ENCODE measurements around the gene SMYD3. TPM values are rescaled to one million over a fixed set of nuclear protein-coding genes. Genes with fewer than 3 reads are reported as not detected.
A peak's percentile ranks its signal among the peaks of the same experiment; 100 is the strongest.

The SMYD3 gene
- total and polyA plus RNA-seq, 8 donors, result 20.4 to 35.1 (median 24.3) TPM

DNA sequence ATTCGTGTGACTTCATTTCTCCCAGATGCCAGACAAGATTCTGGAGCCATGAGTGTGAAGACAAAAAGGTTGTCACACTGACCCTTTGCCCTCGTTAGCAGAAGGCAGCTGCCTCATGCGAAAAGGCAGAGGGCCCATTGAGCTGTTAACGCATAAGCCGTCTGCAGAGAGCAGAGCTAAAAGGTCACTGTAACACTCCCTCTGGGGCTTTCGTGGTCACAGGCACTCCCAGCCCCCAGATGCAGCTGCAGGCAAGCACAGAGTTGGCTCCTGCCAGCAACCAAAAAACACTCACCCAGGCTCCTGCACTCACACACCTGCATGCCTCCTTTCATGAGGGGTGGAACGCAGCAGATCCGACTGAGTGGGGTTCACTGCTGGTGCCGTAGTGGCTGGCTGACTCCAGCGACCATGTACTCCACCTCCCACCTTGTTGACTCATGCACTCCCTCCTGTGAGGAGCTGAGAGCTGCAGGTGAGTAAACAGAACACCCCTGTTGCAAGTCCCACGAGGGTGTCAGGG is 287.5 kb downstream of the SMYD3 start:
- intact Hi-C loops (cut with DNase I), result no loop called here
- H3K27ac ChIP-seq, result no peak overlapping the region
- no peak overlapping the region for H3K4me3 ChIP-seq
- TF ChIP-seq, protein P1, sequence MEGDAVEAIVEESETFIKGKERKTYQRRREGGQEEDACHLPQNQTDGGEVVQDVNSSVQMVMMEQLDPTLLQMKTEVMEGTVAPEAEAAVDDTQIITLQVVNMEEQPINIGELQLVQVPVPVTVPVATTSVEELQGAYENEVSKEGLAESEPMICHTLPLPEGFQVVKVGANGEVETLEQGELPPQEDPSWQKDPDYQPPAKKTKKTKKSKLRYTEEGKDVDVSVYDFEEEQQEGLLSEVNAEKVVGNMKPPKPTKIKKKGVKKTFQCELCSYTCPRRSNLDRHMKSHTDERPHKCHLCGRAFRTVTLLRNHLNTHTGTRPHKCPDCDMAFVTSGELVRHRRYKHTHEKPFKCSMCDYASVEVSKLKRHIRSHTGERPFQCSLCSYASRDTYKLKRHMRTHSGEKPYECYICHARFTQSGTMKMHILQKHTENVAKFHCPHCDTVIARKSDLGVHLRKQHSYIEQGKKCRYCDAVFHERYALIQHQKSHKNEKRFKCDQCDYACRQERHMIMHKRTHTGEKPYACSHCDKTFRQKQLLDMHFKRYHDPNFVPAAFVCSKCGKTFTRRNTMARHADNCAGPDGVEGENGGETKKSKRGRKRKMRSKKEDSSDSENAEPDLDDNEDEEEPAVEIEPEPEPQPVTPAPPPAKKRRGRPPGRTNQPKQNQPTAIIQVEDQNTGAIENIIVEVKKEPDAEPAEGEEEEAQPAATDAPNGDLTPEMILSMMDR (IDR thresholded peaks at IDR 0.05), result no peak
- H3K36me3 ChIP-seq, result no peaks in the 10 kb centered on the region
- ATAC-seq (no peak), DNase-seq (no peak)
- H3K27me3 ChIP-seq, result no peaks in the 10 kb centered on the region
- peaks cover 0 to 10% of the 10 kb centered on the region in 2 donors for H3K4me1 ChIP-seq
- peaks cover 0 to 4% of the 10 kb centered on the region in 2 donors for H3K9me3 ChIP-seq

DNA sequence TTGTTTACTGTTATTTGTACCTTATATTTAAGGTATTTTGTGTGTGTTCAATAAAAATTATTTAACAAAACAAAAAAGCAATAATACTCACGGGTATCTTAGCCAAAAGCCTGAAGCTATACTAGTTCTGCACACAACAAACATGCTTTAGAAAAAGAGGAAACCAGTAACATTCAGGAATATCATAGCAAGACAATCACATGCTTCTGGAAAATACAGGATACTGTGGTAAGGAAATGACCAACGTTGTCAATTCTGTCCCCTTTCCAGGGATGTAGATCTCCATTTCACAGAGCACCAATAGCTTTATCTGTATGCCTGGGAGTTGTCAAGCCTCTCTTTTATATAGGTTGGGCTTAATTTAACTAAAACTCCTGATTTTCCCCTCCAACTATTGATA is 288.4 kb downstream of the SMYD3 start:
- TF ChIP-seq, protein P1 (IDR thresholded peaks at IDR 0.05), result no peak
- ATAC-seq, result no peak

DNA sequence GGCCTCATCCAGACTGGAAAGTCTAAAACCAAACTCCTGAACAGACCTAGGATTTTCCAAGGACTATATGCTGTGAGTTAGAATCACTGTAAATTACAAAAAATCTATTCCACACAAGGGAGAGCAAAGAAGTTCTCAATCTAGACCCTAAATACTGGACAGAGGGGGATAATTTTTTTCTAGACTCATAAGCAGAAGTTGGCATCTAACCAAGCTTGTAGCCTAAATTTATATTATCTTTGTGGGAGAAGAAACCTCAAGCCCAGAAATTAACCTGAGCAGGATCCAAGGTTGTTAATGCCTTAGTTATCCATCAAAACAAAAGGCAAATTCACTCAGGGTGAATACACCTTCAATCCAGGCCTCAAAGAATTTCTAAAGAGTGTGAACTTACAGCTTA is 290.2 kb downstream of the SMYD3 start:
- intact Hi-C loops (cut with DNase I), result no loop called here
- TF ChIP-seq, protein P1 (IDR thresholded peaks at IDR 0.05), result no peak
- Histone ChIP-seq H3K27me3 (no peaks in the 10 kb centered on the region), H3K9me3 (peaks cover 0 to 4% of the 10 kb centered on the region in 2 donors), H3K36me3 (no peaks in the 10 kb centered on the region), H3K4me3 (no peak overlapping the region), H3K4me1 (peaks cover 0 to 14% of the 10 kb centered on the region in 2 donors), H3K27ac (no peak overlapping the region)
- no peak for DNase-seq
- no peak for ATAC-seq

More for the DNA sequence above, 288.4 kb downstream of the SMYD3 start:
- Histone ChIP-seq H3K36me3 (no peaks in the 10 kb centered on the region), H3K27me3 (no peaks in the 10 kb centered on the region), H3K4me1 (peaks cover 0 to 14% of the 10 kb centered on the region in 2 donors), H3K4me3 (no peak overlapping the region), H3K9me3 (peaks cover 0 to 4% of the 10 kb centered on the region in 2 donors), H3K27ac (no peak overlapping the region)
- intact Hi-C loops (cut with DNase I), result no loop called here
- DNase-seq, result no peak

DNA sequence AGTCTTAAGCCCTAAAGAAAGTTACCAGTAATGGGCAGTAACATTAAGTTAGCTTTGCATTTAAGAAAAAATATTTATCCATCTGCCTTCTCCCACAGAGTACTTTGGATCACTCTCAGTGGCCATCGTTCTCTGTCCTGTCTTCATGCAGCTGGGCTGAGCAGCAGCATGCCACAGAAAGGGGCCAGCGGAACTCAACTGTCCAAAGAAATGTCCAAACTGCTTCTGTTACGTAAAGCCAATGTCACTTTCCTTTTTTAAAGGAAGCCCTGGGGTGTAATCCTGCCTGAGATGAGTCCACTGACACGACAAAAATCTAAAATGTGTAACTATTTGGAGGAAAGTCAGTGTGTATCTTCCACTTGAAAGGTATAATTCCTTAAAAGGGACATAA is 291.6 kb downstream of the SMYD3 start:
- Histone ChIP-seq H3K27ac (peak overlapping the region in 1 of 2 donors; percentile 46), H3K9me3 (no peaks in the 10 kb centered on the region), H3K4me1 (peaks cover 0 to 14% of the 10 kb centered on the region in 2 donors), H3K36me3 (no peaks in the 10 kb centered on the region), H3K27me3 (no peaks in the 10 kb centered on the region), H3K4me3 (no peak overlapping the region)
- peak; percentile 20 for ATAC-seq
- no peak for DNase-seq
- intact Hi-C loops (cut with DNase I), result no loop called here
- TF ChIP-seq, protein P1 (IDR thresholded peaks at IDR 0.05), result no peak

DNA sequence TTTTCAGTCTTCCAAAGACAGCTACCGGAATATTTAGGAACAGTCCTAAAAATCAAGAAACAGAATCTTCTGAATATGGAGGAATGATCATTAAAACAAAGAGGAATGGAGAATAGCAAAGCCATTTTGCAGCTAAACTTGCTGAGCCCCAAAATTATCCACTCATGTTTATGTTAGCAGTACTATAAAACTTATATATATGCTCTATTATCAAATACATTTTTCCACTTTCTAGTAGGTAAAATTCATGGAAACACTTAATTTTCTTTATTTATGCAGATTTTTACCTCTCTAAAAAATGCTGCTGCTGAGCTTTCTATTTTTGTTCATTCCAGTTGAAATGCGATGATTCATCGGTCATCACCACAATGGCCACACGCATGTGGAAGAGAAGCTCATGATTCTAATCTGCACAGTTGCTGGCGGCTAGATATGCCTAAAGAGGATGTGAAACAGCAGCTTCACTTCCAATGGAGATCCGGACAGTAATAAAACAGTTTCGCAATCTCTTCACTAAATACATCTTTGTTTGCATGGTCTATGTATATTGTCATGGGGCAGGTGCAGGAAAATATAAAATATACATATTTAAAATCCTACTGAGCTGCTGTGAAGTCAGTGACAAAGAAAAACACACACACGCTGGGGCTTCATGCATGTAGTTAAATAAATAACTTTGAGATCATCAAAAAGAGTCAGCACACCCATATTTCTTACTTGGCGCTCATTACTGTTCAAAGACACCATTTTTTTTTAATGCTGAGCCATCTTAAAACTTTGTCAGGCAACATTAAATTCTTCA is 292.2 kb downstream of the SMYD3 start:
- H3K27me3 ChIP-seq, result no peaks in the 10 kb centered on the region
- no peak overlapping the region for H3K4me3 ChIP-seq
- TF ChIP-seq, protein P1 (IDR thresholded peaks at IDR 0.05), result no peak
- H3K36me3 ChIP-seq, result no peaks in the 10 kb centered on the region
- intact Hi-C loops (cut with DNase I), result no loop called here
- H3K9me3 ChIP-seq, result no peaks in the 10 kb centered on the region
- DNase-seq (peak in 1 of 4 donors; percentile 73), ATAC-seq (peak; percentile 92)
- H3K27ac ChIP-seq, result peak overlapping the region; percentile 40 to 46
- peaks cover 0 to 14% of the 10 kb centered on the region in 2 donors for H3K4me1 ChIP-seq
